Breast epithelium (tissue), 3 donors: ENCODE data around the gene TBX5.

Experiments
- CTCF ChIP-seq, 3 donors: fragments of 450-650 bp; IDR thresholded peaks; one replicate each; pipeline ENCODE4 v1.5.1; 2016 to 2017; ENCODE audit warnings: antibody characterized with exemption in 3 of 3, mild to moderate bottlenecking in 3 of 3, moderate library complexity in 3 of 3
- POLR2A ChIP-seq: fragments of 450-650 bp; IDR thresholded peaks from one replicate; pipeline ENCODE4 v1.6.1; 2016; ENCODE audit warnings: antibody characterized with exemption, mild to moderate bottlenecking, moderate library complexity
- POLR2AphosphoS5 ChIP-seq, 3 donors: sonication (generic); formaldehyde crosslinking; IDR thresholded peaks; one replicate each; pipeline ENCODE4 v1.6.1; 2017; ENCODE audit warnings: antibody characterized with exemption in 3 of 3

GRCh38 chr12:114384739-114385138 lies 21.2 kb downstream of the TBX5 start:
- no peak for TF ChIP-seq POLR2A
- no peak for TF ChIP-seq POLR2AphosphoS5 (IDR thresholded peaks at IDR 0.05)
- no peak for TF ChIP-seq CTCF (IDR thresholded peaks at IDR 0.05)
